Measurements from ENCODE around the gene THAP12.
"Not testable (repeated sequence)": the region's sequence is repeated elsewhere in the genome, so short reads cannot be mapped to it uniquely, and the experiment has no call there.

THAP12 gene

DNA sequence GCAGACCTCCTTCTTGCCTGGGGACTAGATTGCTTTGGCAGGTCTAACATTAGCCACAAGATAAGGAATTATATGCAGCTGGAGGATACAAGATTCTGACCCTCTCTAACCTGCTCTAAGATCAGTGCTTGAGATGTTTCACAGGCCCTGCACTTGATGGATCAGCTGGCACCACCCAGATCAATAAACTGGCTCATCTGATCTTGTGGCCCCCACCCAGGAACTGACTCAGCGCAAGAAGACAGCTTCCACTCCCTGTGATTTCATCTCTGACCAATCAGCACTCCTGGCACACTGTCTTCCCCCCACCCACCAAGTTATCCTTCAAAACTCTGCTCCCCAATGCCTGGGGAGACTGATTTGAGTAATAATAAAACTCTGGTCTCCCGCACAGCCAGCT lies 57.6 kb downstream of the THAP12 start:
- DNase-seq: not testable (repeated sequence)

DNA sequence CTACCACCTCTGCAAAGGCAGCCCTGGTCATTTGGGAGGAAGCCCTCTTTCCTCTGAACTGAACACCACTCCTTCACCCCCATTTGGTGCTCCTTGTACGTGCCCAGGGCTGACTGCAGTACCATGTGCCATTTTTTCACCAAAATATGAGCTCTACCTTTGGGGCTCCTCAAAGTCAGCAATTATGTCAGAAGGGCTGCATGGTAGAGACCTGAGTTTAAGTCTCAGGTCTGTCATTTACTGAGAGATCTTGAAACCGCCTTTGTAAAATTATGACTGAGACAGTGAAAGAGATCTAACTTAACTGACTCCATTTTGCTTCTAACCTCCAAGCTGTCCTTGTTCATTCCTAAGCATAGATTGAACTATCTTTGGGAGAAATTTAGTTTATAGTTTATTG lies 58.0 kb downstream of the THAP12 start:
- DNase-seq: no peak

DNA sequence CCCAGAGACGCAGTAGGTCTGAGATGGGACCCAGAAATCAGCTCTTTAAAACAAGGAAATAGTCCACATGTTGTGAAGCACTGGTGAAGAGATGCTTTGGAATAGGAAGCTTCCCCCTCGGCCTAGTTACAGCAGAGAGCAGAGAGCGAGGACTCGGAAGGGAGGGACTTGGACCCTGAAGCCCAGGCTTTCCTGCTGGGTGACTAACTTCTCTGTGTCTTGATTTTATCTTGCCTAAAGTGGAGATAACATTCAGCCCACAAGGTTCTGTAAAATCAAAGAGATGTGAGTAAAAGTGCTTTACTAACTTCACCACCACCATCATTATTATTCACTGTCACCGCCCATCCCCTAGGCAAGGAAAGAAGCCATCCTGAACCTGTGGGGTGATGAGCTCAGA lies 58.4 kb downstream of the THAP12 start:
- no peak for DNase-seq

DNA sequence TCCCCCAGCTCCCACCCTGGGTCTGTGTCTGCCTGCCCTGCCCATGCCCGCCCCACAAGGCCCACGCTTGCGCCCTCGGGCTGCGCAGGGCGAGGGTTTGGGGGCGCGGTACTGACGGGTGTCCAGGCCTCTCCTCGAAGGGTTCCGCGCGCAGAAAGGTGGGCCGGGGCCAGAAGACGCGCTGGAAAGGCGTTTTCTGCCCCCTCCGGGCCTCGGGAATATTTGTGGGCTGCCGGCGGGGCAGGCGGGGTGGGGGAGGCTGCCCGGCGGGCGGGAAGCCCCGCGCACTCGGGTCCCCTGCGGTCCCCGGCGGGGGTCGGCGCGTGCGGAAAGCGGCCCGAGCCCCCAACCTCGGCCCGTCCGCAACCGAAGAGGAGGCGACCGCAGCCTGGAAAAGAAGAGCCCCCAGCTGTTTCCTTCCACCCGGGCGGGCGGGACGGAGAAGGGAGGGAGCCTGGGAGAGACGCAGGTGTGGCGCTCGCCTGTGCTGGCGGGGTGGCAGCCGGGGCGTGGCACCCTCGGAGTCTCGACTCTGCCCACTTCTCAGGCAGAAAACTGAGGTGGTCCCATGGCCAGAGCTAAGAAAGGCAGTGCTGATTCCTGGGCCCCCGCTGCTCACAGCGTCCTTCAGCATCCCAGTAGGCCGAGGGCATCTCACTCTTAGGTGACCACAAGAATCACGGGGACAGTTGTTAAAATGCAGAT lies 59.0 kb downstream of the THAP12 start:
- DNase-seq: no peak

DNA sequence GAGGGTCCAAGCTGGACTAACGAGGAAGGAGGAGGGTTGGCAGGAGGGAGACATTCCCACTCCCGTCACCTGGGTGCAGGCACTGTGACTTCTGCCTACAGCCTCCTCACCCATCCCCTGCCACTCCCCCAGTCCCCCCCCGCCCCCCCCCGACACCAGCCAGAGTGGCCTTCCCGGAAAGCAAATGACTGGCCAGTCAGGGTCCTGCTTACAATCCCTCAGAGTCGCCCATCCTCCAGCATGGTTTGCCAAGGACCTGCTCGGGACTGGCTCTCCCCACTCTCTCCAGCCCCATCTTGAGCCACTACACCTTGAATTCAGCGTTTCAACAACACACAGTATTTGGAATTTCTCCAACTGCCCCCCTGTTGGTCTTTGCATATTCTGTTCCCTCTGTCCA lies 59.6 kb downstream of the THAP12 start:
- DNase-seq: no peak

DNA sequence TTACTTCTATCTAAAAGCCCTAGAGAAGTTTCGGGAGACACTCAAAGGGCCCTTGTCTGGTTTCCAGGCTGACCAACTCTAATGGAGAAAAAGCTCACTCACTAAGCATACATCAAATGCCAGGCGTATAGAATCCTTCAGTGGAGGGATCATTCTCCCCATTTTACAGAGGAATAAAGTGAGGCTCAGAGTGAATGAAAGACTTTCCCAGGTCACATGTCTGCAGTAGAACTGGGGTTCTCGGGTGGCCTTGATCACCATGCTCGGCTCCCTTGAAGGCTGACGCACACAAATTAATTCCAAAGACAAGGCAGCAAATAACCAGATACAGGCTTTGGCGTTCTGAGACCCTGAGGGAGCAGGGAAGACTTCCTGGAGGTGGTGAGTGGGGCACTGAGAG lies 60.0 kb downstream of the THAP12 start:
- DNase-seq: no peak

DNA sequence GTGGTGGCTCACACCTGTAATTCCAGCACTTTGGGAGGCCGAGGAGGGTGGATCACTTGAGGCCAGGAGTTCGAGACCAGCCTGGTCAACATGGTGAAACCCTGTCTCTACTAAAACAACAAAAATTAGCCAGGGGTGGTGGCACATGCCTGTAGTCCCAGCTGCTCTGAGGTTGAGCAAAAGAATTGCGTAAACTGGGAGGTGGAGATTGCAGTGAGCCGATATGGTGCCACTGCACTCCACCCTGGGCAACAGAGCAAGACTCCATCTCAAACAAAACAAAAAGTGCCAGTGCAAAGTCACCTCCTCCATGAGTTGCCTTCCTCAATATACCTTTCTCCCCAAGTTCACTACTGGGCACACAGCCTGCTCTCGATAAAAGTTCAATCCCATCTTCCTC lies 61.1 kb downstream of the THAP12 start:
- not testable (repeated sequence) for DNase-seq

DNA sequence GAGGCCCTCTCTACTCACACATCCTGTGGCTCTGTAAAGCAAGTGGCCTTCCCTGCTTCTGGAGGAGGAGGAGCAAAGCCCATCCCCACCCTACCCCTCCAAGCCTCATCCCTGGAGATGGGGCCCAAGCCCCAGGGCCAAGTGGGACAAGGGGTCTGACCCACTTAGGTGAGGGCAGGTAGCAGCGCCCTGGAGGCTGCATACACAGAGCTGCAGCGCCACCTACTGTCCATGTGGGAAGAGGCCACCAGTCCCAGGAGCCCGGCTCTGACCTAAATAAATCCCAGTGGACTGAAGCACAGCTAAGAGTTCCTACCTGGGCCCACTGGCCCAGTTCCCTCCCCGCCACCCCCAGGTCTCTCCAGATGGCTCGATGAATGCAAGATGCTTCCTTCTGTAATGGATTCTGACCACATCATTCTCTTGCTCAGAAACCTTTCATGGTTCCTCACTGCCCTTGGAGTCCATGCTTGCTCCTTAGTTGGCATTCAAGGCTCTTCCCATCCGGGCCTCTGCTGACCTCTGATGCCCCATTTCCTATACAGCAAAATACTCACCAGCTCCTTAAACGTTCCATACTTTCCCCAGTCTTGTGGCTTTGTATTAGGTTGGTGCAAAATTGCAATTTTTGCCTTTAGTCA lies 62.1 kb downstream of the THAP12 start:
- DNase-seq: peak; percentile 87 to 88

DNA sequence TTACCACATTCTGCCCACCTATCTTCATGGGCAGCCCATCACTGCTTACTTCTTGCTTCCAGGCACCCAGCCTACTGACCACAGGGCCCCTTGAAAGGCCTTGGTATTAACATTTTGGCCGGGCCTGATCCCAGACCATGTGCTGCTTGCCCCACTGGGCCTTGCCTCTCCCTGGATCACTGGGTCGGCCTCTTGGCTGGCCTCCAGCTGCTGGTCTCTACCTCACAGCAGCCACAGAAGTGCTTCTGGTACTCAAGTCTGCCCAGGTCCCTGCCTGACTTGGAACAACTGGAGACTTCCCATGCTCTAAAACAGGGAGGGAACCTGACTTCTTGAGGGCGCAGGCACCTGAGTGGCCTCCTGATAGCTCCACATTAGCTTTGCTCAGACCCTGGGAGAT lies 63.6 kb downstream of the THAP12 start:
- no peak for DNase-seq

DNA sequence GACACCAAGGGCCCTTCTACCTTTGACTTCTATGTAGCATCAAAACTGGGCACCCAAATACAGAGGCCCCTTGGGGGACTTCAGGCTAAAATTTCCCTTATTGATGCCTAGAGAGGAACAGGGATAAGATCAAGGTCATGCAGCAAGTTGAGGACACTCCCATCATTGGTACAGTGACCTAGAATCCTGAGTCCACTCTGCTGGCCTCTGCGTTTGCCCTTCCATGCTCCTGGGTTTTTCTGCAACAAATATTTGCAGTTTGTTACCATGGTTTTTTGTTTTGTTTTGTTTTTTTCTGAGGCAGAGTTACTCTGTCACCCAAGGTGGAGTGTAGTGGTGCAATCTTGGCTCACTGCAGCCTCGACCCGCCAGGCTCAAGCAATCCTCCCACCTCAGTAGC lies 64.2 kb downstream of the THAP12 start:
- no peak for DNase-seq

DNA sequence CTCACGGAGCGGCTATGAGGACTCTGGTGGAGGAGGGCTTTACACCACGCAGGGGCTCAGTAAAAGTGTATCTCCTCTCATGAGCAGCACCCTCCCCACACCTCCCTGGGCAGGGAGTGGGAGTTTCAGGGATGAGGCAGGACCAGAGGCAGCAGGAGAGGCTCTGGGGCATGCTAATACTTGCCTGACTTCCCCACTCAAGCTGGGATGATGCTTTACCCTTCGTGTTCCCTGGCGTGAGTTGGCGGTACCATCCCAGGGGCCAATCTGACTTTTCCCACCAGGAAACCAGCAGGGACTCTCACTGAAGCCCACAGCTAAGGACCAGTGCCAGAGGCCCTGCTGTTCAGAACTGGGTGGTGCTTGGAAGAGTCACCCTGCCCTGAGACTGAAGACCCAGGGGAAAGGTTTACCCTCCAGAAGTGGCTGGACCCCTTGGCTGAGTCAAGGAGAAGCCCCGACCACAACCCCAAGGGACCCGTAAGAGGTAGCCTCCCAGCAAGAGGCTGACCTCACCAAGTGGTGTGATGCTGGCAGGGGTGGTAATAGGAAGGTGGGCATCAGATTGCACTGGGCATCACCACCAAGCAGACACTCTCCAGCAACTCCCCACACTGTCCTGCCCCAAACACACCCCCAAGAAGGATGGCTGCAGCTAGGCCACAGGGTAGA lies 65.6 kb downstream of the THAP12 start:
- no peak for DNase-seq

DNA sequence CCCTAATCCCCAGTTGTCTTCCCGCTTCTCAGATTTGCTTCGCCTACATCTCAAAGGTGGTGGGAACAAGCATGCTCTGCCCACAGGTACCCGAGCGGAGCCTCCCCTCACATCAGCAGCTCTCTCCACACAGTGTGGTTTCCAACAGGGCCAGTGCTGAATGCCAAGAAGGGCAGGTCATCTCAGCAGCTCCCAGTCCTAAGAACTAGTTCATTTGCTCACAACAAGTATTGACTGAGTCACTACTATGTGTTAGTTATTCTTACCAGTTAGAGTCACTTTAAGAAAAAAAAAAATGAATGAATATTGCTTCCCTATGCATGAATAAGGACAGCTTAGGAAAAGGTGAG lies 66.2 kb downstream of the THAP12 start:
- DNase-seq: no peak

DNA sequence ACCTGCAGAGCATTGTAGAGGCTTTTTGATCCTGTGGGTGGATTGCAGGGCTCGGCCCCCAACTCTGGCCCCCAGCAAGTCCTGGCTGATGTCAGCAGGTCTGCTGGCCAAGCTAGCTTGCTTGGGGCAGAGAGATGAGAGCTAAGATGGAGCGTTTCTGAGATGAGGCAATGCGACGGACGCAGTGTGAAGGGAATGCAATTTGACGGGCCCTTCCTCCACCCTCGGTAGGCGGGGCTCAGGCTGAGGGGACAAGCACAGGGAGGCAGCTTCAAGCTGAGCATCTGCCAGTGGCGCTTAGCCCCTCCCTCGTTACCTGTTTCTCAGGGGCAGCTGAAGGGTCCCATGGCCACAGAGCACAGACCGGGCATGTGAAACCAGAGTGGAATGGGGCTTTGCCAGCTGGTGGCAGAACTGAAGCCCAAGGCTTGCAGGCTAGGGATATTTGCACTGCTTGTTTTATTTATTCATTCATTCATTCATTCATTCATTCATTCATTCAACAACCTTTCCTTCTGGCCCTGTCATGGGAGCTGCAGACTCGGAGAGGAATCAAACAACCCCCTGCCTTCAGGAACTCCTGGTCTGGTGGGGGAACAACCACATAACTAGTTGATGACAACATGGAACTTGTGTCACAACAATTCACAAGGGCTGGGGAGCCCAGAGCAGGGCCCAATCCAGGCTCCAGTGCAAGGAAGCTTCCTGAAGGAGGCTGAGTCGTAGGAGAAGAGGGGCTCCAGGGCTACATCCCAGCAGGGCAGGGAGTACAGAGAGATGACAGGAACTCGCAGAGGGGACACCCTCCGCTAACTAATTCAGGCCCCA lies 66.8 kb downstream of the THAP12 start:
- no peak for DNase-seq

DNA sequence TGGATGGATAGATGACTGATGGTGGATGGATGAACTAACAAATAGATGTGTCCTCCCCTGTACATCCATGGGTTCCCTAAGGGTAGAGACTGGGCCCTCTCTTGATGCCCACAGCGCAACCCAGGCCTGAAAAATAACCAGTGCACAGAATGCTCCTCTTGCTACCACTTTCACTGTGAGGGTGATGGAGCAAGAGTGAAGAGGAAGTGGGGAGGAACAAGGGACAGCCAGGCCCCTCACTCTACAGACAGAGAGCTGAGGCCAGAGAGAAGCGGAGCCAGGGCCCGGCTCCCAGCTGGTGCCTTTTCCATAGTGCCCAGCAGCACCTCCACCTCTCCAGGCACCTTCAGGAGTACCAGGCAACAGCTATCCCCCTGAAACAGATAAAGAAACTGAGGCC lies 67.7 kb downstream of the THAP12 start:
- no peak for DNase-seq

DNA sequence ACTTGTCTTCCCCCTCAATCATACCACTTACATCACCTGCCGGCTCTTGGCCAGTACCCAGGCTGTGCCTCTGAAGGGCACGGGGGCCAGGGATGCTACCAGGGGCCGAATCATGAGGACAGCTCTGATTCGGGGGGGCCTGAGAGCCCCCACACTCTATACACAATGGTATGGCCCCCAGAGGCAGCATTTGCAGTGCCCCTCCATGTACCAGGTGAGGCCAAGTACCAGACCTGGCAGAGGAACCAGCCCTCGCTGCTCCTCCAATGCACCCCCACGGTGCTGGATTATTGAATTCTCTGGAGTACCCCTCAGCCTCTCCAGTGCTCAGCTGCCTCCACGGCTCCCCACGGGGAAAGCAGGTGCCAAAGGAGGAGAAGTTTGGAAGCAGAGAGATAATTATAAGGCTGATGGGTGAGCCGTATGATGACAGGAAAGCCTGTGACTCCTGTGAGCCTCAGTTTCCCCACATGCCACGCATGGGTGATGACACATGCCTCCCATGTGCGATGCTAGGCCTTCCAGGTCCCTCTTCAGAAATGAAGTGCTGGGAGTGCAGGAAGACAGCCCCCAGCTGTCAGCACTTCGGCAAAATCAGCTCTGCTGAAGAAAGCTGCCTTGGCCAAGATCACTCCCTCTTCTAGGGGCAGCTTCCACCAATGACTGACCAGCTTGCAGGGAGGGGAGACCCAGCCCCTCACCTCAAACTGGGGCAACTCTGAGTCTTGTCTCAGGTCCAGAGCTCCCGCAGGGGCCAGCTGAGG lies 69.9 kb downstream of the THAP12 start:
- DNase-seq: no peak

DNA sequence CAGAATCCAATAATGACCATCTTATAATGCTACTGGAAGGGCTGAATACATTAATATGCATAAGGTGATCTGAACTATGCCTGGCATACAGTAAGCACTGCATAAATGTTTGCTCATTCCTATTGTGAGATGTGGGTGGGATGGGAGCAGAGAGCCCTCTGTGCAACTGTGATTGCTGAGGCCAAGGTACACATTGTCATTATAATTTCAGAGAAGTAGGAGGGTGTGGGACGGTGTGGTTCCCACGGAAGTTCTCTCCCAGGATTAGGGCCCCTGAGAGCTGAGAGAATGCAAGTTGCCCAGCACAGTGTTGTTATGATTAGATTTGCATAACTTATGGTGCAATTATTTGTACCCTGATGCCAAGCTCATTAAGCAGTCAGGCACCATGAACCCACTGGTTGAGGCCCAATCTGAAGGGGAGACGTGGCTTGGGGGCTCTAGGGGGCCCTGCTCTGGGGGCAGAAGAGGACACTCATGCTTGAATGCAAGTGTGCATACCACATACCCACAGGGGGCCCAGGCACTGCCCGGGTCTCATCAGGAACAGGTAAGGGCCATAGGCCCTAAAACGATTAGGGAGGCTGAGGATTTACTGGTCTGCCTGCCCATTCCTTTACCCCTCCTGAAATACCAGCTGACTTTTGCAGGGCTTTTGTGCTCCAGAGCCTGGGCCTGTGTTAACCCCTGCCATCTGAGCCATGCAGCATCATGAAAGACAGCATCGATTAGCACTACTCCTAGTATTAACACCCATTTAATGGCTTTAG lies 72.8 kb downstream of the THAP12 start:
- no peak for DNase-seq

DNA sequence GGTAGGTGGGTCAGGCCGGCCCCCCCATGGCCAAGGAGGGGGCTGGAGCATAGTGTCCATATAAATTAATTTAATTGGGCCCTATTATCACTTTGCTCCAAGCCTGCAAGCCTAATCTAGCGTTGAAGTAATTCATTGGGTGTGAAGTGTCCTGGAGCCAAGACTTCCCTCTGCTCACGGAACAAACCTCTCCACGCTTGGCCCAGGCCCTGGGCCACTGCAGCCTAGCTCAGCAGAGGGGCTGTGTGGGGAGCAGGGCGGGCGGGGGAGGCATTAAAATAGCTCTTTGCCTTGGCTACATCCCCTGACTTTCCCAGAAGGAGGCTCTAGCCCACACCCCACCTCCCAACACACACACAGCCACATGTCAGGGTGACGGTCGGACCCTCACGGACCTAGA lies 73.5 kb downstream of the THAP12 start:
- no peak for DNase-seq

DNA sequence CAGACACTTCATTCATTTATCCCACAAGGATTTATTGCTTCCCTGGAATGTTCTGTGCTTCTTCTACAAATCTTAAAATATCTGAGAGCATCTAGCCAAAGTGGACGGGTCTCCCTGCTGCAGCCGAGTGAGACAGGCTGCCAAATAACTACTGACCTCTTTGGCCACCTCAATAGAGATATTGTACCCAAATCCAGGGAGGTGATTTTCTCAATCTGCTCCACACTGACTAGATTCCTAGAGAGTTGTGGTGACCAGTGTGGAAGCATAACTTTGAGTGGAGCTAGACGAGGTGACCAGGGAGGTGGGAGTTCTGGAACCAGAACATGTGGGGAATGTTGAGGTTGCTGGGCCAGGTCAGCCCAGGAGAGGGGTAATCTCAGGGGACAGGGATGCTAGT lies 77.5 kb downstream of the THAP12 start:
- no peak for DNase-seq

DNA sequence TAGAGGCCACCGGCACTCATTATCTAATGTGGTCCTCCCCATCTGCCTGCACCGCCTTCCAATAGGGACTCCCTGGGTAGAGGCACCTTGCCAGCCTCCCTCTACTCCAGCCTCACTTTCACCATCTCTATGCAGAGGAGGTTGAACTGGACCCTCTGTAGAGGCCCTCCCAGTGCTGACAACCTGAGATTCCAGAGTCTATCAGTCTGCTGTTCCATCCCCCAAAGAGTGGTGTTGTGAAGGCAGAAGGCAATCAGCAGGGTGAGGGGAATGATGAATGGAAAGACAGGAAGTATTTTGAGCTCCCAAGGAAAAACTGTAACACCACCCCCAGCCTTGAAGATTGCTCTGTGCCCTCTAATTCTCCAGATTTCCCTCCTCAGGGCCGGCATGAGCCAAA lies 77.9 kb downstream of the THAP12 start:
- DNase-seq: no peak

Measured in stimulated activated CD4-positive, alpha-beta T cell treated with anti-CD3 and anti-CD28 coated beads, Interleukin-2, amount 100 ng/mL, for 48 hours (primary cell).